ENCODE results near the gene COG7.

GRCh38 chr16:23486480-23486879 is 33.5 kb upstream of the COG7 start:
- TF ChIP-seq CTCF (IDR thresholded peaks at IDR 0.05) = no peak
- TF ChIP-seq EP300 (IDR thresholded peaks at IDR 0.05) = no peak
- no peak for TF ChIP-seq POLR2A (IDR thresholded peaks at IDR 0.05)

Data from ovary (tissue), 3 donors.